Transverse colon (tissue), 3 donors: ENCODE data around the gene BORCS5.

Experiments used
- CTCF ChIP-seq, 5 experiments: fragments of 200-600 bp in 3 of 5; fragments of 450-650 bp in 2 of 5; sonication (generic) in 3 of 5; IDR thresholded peaks; 1 replicate in 2 of 5; 2 replicates in 3 of 5; pipeline ENCODE4 v1.5.1; 2016 to 2017; ENCODE audit warnings: antibody characterized with exemption in 5 of 5, inconsistent platforms in 3 of 5, mild to moderate bottlenecking in 2 of 5, moderate library complexity in 1 of 5
- POLR2A ChIP-seq: fragments of 450-650 bp; IDR thresholded peaks from one replicate; pipeline ENCODE4 v1.6.1; 2016; ENCODE audit warnings: antibody characterized with exemption, mild to moderate bottlenecking, moderate library complexity

DNA sequence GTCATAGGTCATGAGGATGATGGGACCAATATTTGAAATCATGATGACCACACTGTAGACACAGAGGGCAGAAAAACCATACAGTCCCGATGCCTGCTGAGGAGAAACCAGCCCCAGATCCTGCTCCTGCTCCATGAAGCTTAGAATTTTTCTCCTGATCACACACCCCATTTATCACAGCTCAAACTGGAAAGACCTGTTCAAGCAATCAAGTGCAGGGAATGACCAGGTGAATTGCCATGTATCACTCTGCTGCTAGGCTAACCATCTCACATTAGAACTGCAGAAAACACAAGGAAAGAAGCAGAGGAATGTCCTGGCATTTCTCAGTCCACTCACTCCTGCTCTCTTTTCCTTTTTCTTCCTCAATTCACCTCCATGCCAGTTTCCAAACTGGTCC lies 25.0 kb upstream of the BORCS5 start:
- TF ChIP-seq CTCF (IDR thresholded peaks at IDR 0.05) (no peak), POLR2A (no peak)
